Activated T-helper 1 cell treated with anti-CD3 and anti-CD28 coated beads, Interleukin-2, amount 50 U/mL, for 16 hours (primary cell): ENCODE data around the gene B4GALT2.

Experiments
- DNase-seq, 2 donors: peaks; one replicate each; pipeline ENCODE4 v3.0.0-alpha.2; 2020; ENCODE audit warnings: low read depth in 1 of 2, low spot score in 1 of 2

The B4GALT2 gene

GRCh38 chr1:43946236-43947060, 32.6 kb upstream of the B4GALT2 start, which contains the start of gene IPO13:
Gene IPO13 (plus strand): TSS chr1:43946950. CDS start chr1:43947601, 651 bp downstream.
- peak; percentile 85 to 91 for DNase-seq

- DNase-seq = no peak
Measured at GRCh38 chr1:43947061-43947873, 31.7 kb upstream of the B4GALT2 start.

GRCh38 chr1:43947874-43948437, 31.1 kb upstream of the B4GALT2 start:
- no peak for DNase-seq

- DNase-seq = no peak
Measured at GRCh38 chr1:43949678-43950077, 29.3 kb upstream of the B4GALT2 start.

GRCh38 chr1:43951021-43951985, 27.7 kb upstream of the B4GALT2 start:
- no peak for DNase-seq

- DNase-seq = no peak
Measured at GRCh38 chr1:43952731-43953346, 26.2 kb upstream of the B4GALT2 start.

- no peak for DNase-seq
Measured at GRCh38 chr1:43953361-43953760, 25.6 kb upstream of the B4GALT2 start.

GRCh38 chr1:43954036-43954435, 25.0 kb upstream of the B4GALT2 start:
- DNase-seq = no peak

GRCh38 chr1:43956234-43956633, 22.8 kb upstream of the B4GALT2 start:
- DNase-seq = no peak

GRCh38 chr1:43957407-43958040, 21.5 kb upstream of the B4GALT2 start:
- no peak for DNase-seq

- no peak for DNase-seq
Measured at GRCh38 chr1:43958351-43959255, 20.4 kb upstream of the B4GALT2 start.

GRCh38 chr1:43960798-43961197, 18.2 kb upstream of the B4GALT2 start:
- DNase-seq = no peak

GRCh38 chr1:43961692-43962091, 17.3 kb upstream of the B4GALT2 start:
- DNase-seq = no peak

GRCh38 chr1:43962324-43962723, 16.7 kb upstream of the B4GALT2 start:
- DNase-seq = no peak

GRCh38 chr1:43963006-43963405, 16.0 kb upstream of the B4GALT2 start:
- no peak for DNase-seq

GRCh38 chr1:43963890-43964289, 15.1 kb upstream of the B4GALT2 start:
- DNase-seq = no peak

GRCh38 chr1:43965316-43965715, 13.7 kb upstream of the B4GALT2 start:
- DNase-seq = no peak

GRCh38 chr1:43968348-43968948, 10.6 kb upstream of the B4GALT2 start:
- DNase-seq = no peak
